Measurements from ENCODE around the gene SLC25A45.
A peak's percentile ranks its signal among the peaks of the same experiment; 100 is the strongest.

SLC25A45 gene

GRCh38 chr11:65390996-65391395 is 8.6 kb upstream of the SLC25A45 start:
- H3K27ac ChIP-seq (ENCODE audit: low read depth, low read length), result no peak overlapping the region
- no peak overlapping the region for H3K4me3 ChIP-seq (ENCODE audit: low read length)
- no peaks in the 10 kb centered on the region for H3K9me3 ChIP-seq (ENCODE audit: control insufficient read depth, insufficient read depth, low read length)
- H3K4me2 ChIP-seq (ENCODE audit: low read length), result no peak overlapping the region
- H4K20me1 ChIP-seq (ENCODE audit: control insufficient read depth, insufficient read depth, low read depth, low read length), result 0 out of 2 replicates have a peak, but pooled peaks cover 3% of the 10 kb centered on the region
- no peaks in the 10 kb centered on the region for H3K27me3 ChIP-seq (ENCODE audit: control insufficient read depth, low read length)
- TF ChIP-seq EZH2phosphoT487 (IDR thresholded peaks at IDR 0.05; ENCODE audit: borderline replicate concordance, low read length) (no peak), CTCF (IDR thresholded peaks at IDR 0.05; ENCODE audit: low read depth, low read length, poor library complexity, severe bottlenecking) (peak; percentile 11)
- H3K4me1 ChIP-seq (ENCODE audit: control insufficient read depth, low read length), result peaks cover 52% of the 10 kb centered on the region
- H3F3A ChIP-seq (ENCODE audit: control insufficient read depth, insufficient read depth), result no peaks in the 10 kb centered on the region; the same call in 1 of the 2 replicates
- H3K79me2 ChIP-seq (ENCODE audit: control insufficient read depth, low read length), result peaks cover 62% of the 10 kb centered on the region
- H3K36me3 ChIP-seq (ENCODE audit: control insufficient read depth, low read length), result peaks cover 56% of the 10 kb centered on the region
- no peaks in the 10 kb centered on the region for H3K9me2 ChIP-seq (replicated peaks; ENCODE audit: control insufficient read depth, low read length)

DNA sequence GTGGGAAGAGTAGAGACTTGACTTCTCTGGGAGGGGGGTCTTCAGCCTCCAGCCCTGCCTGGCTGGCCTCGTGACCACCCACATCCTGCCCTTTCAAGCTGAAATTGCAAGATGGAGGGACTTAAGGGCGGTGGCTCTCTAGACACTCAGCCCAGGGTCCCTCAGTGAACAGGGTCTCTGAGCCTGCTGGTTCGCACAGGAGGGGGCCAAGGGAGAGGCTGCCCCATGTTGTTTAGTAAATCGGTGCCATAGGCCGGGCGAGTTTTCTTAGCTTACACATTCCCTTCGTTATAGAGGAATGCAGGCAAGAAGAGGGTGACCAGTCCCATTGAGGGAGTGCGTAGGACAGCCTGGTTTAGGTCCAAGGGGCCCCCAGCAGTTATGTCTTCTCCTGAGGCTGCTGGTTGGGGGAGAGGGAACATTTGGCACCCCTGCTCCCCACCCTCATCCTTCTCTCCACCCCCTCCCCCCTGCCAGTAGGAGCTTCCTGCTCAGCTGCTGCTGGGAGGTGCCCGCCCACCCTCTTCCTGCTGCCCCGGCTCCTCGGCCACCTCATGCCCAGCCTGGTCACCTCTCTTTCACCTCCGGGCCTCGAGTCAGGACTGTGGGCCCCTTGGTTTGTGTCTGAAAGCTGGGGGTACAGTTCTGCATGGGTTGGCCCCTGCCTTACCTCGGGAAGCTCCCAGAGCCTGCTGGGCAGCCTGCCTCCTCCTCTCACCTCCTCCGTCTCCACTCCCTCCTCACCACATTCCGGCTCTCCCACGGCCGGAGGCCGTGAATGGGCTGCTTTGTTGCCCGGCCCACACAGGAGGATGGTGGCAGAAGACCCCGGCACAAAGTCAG is 7.9 kb upstream of the SLC25A45 start:
- no peak for TF ChIP-seq CTCF (IDR thresholded peaks at IDR 0.05; ENCODE audit: low read depth, low read length, poor library complexity, severe bottlenecking)
- no peak for TF ChIP-seq EZH2phosphoT487 (IDR thresholded peaks at IDR 0.05; ENCODE audit: borderline replicate concordance, low read length)
- Histone ChIP-seq H3K27me3 (ENCODE audit: control insufficient read depth, low read length) (no peaks in the 10 kb centered on the region), H3K79me2 (ENCODE audit: control insufficient read depth, low read length) (peaks cover 62% of the 10 kb centered on the region), H3K27ac (ENCODE audit: low read depth, low read length) (no peak overlapping the region), H3K4me3 (ENCODE audit: low read length) (no peak overlapping the region), H3K9me3 (ENCODE audit: control insufficient read depth, insufficient read depth, low read length) (no peaks in the 10 kb centered on the region), H3K9me2 (replicated peaks; ENCODE audit: control insufficient read depth, low read length) (no peaks in the 10 kb centered on the region), H3K4me1 (ENCODE audit: control insufficient read depth, low read length) (peaks cover 57% of the 10 kb centered on the region), H4K20me1 (ENCODE audit: control insufficient read depth, insufficient read depth, low read depth, low read length) (0 out of 2 replicates have a peak, but pooled peaks cover 3% of the 10 kb centered on the region), H3K4me2 (ENCODE audit: low read length) (peak overlapping the region; percentile 98; the same call in 1 of the 2 replicates), H3F3A (ENCODE audit: control insufficient read depth, insufficient read depth) (peaks cover 3% of the 10 kb centered on the region), H3K36me3 (ENCODE audit: control insufficient read depth, low read length) (peaks cover 52% of the 10 kb centered on the region)

- H3K27ac ChIP-seq (ENCODE audit: low read depth, low read length), result no peak overlapping the region
- 0 out of 2 replicates have a peak, but pooled peaks cover 3% of the 10 kb centered on the region for H4K20me1 ChIP-seq (ENCODE audit: control insufficient read depth, insufficient read depth, low read depth, low read length)
- no peaks in the 10 kb centered on the region for H3K27me3 ChIP-seq (ENCODE audit: control insufficient read depth, low read length)
- H3K4me1 ChIP-seq (ENCODE audit: control insufficient read depth, low read length), result peaks cover 66% of the 10 kb centered on the region
- no peaks in the 10 kb centered on the region for H3K9me3 ChIP-seq (ENCODE audit: control insufficient read depth, insufficient read depth, low read length)
- peaks cover 4% of the 10 kb centered on the region for H3F3A ChIP-seq (ENCODE audit: control insufficient read depth, insufficient read depth)
- H3K9me2 ChIP-seq (replicated peaks; ENCODE audit: control insufficient read depth, low read length), result no peaks in the 10 kb centered on the region
- H3K79me2 ChIP-seq (ENCODE audit: control insufficient read depth, low read length), result peaks cover 62% of the 10 kb centered on the region
- no peak overlapping the region for H3K4me3 ChIP-seq (ENCODE audit: low read length)
- TF ChIP-seq CTCF (IDR thresholded peaks at IDR 0.05; ENCODE audit: low read depth, low read length, poor library complexity, severe bottlenecking) (no peak), EZH2phosphoT487 (IDR thresholded peaks at IDR 0.05; ENCODE audit: borderline replicate concordance, low read length) (no peak)
- peaks cover 51% of the 10 kb centered on the region for H3K36me3 ChIP-seq (ENCODE audit: control insufficient read depth, low read length)
- peak overlapping the region; percentile 98 for H3K4me2 ChIP-seq (ENCODE audit: low read length)
Measured at GRCh38 chr11:65389294-65389980, 7.0 kb upstream of the SLC25A45 start.
